Panc1 (cell line): ENCODE measurements around the gene DCAF8. TPM values are rescaled to one million over a fixed set of nuclear protein-coding genes. Genes with fewer than 3 reads are reported as not detected.
A peak's percentile ranks its signal among the peaks of the same experiment; 100 is the strongest.

Experiments
- ATAC-seq: fragments of 200-7000 bp; cut with Tn5 transposase; 2 replicates; pipeline ENCODE4 v1.9.1; 2020; ENCODE audit warnings: mild to moderate bottlenecking, moderate library complexity
- BruUV-seq: library from RNA; stranded (reverse); fragments of 400-500 nt; replicated peaks from 2 replicates; lab custom pipeline; 2021; lab: Mats Ljungman, UMichigan
- CTCF ChIA-PET: fragments of 300-600 bp; sonication (Branson Sonifier 250); formaldehyde crosslinking; loops from one replicate; lab custom pipeline; 2022; ENCODE audit warnings: antibody characterized with exemption; lab: Charles Lee
- POLR2A ChIA-PET: fragments of 300-600 bp; sonication (Branson Sonifier 250); formaldehyde crosslinking; loops from one replicate; lab custom pipeline; 2022; ENCODE audit warnings: antibody characterized with exemption; lab: Charles Lee
- DNase-seq: peaks from one replicate; pipeline ENCODE4 v3.0.0-alpha.2; 2010; ENCODE audit warnings: low read depth, low spot score
- H3K27ac ChIP-seq: 2 replicates; pipeline ENCODE4 v1.5.1; 2011; ENCODE audit warnings: mild to moderate bottlenecking, low read length, inconsistent platforms
- H3K27me3 ChIP-seq: fragments of 200-500 bp; sonication (Bioruptor generic); 2 replicates; pipeline ENCODE4 v1.6.0; 2014; ENCODE audit warnings: low read length, inconsistent platforms; ENCODE audit not compliant: control insufficient read depth, insufficient read depth
- H3K36me3 ChIP-seq: fragments of 200-500 bp; sonication (Bioruptor generic); 2 replicates; pipeline ENCODE4 v1.5.1; 2014; ENCODE audit warnings: inconsistent platforms, mild to moderate bottlenecking, low read length, moderate library complexity; ENCODE audit not compliant: control insufficient read depth, insufficient read depth
- H3K4me1 ChIP-seq: 2 replicates; pipeline ENCODE4 v1.5.1; 2011; ENCODE audit warnings: inconsistent platforms, mild to moderate bottlenecking, low read length, moderate library complexity; ENCODE audit not compliant: control insufficient read depth, insufficient read depth
- H3K4me3 ChIP-seq, 2 experiments: 2 replicates each; pipeline ENCODE4 v1.5.1; 2011 to 2012; ENCODE audit warnings: low read depth in 2 of 2, low read length in 2 of 2, mild to moderate bottlenecking in 2 of 2, inconsistent platforms in 1 of 2, moderate library complexity in 1 of 2
- H3K9me3 ChIP-seq: fragments of 200-500 bp; sonication (Bioruptor generic); 2 replicates; pipeline ENCODE4 v1.5.1; 2014; ENCODE audit warnings: low read depth, mild to moderate bottlenecking, inconsistent platforms, low read length, moderate library complexity; ENCODE audit not compliant: control insufficient read depth, insufficient read depth
- POLR2AphosphoS5 ChIP-seq: IDR thresholded peaks from 2 replicates; pipeline ENCODE4 v1.6.1; 2012; ENCODE audit warnings: mild to moderate bottlenecking, low read depth, low read length, moderate library complexity
- SIN3A ChIP-seq: IDR thresholded peaks from 2 replicates; pipeline ENCODE4 v1.6.1; 2012; ENCODE audit warnings: low read depth, mild to moderate bottlenecking, low read length, moderate library complexity, borderline replicate concordance; ENCODE audit not compliant: insufficient read depth
- TCF7L2 ChIP-seq: IDR thresholded peaks from 2 replicates; pipeline ENCODE4 v1.6.1; 2011; ENCODE audit warnings: mild to moderate bottlenecking, low read depth, low read length, inconsistent platforms
- in situ Hi-C: cut with HindIII; loops from 2 replicates; pipeline ENCODE4 v1.10.0; 2016; ENCODE audit warnings: low sequenced_read_pairs, low pct_unique_long_range_greater_than_20kb
- intact Hi-C: fragments of 100-400 bp; cut with micrococcal nuclease; formaldehyde crosslinking; loops from one replicate; pipeline ENCODE4 v1.10.0; 2022; ENCODE audit not compliant: unreplicated experiment
- total RNA-seq: library from RNA; stranded (reverse); gene quantifications from one replicate; pipeline ENCODE4 v1.2.1, GENCODE V29; 2021; ENCODE audit not compliant: unreplicated experiment
- TF ChIP-seq, protein P1 (sequence below), 2 experiments: IDR thresholded peaks; 2 replicates each; pipeline ENCODE4 v1.6.1; 2011 to 2012; ENCODE audit warnings: low read depth in 2 of 2, control low read depth in 1 of 2, low read length in 1 of 2, mild to moderate bottlenecking in 1 of 2, moderate library complexity in 1 of 2; ENCODE audit not compliant: insufficient read depth in 1 of 2
- TF ChIP-seq, protein P2 (sequence below): fragments of 450-650 bp; IDR thresholded peaks from 2 replicates; pipeline ENCODE4 v1.5.1; 2017; ENCODE audit warnings: mild to moderate bottlenecking

DCAF8 gene
- total RNA-seq, 1 experiment from 2014 or later = 127 TPM

DNA sequence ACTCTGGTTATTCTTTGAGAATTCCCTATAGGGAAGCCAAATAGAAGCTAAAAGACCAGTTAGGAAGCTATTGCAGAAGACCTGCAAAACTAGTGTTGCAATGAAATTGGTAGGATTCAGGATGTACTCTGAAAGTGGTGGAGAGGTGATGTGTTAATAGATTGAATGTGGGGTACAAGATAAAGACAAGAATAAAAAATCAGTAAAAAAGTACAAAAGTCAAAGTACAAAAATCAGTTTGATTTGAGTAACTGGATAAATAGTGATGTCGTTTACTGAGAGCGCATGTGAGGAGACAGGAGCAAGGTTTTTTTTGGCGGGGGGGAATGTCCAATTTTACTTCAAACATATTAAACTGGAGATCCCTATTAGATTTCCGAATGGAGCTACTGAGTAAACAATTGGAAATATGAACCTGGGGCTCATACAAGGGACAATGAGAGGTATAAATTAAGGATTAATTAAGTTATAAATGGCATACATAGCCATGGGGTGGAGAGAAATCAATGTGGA, 2.5 kb upstream of the DCAF8 start:
- TF ChIP-seq, protein P1, sequence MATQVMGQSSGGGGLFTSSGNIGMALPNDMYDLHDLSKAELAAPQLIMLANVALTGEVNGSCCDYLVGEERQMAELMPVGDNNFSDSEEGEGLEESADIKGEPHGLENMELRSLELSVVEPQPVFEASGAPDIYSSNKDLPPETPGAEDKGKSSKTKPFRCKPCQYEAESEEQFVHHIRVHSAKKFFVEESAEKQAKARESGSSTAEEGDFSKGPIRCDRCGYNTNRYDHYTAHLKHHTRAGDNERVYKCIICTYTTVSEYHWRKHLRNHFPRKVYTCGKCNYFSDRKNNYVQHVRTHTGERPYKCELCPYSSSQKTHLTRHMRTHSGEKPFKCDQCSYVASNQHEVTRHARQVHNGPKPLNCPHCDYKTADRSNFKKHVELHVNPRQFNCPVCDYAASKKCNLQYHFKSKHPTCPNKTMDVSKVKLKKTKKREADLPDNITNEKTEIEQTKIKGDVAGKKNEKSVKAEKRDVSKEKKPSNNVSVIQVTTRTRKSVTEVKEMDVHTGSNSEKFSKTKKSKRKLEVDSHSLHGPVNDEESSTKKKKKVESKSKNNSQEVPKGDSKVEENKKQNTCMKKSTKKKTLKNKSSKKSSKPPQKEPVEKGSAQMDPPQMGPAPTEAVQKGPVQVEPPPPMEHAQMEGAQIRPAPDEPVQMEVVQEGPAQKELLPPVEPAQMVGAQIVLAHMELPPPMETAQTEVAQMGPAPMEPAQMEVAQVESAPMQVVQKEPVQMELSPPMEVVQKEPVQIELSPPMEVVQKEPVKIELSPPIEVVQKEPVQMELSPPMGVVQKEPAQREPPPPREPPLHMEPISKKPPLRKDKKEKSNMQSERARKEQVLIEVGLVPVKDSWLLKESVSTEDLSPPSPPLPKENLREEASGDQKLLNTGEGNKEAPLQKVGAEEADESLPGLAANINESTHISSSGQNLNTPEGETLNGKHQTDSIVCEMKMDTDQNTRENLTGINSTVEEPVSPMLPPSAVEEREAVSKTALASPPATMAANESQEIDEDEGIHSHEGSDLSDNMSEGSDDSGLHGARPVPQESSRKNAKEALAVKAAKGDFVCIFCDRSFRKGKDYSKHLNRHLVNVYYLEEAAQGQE (IDR thresholded peaks at IDR 0.05; ENCODE audit: insufficient read depth in 1 of 2, low read depth in 2 of 2, low read length in 1 of 2) = no peak
- TF ChIP-seq, protein P2, sequence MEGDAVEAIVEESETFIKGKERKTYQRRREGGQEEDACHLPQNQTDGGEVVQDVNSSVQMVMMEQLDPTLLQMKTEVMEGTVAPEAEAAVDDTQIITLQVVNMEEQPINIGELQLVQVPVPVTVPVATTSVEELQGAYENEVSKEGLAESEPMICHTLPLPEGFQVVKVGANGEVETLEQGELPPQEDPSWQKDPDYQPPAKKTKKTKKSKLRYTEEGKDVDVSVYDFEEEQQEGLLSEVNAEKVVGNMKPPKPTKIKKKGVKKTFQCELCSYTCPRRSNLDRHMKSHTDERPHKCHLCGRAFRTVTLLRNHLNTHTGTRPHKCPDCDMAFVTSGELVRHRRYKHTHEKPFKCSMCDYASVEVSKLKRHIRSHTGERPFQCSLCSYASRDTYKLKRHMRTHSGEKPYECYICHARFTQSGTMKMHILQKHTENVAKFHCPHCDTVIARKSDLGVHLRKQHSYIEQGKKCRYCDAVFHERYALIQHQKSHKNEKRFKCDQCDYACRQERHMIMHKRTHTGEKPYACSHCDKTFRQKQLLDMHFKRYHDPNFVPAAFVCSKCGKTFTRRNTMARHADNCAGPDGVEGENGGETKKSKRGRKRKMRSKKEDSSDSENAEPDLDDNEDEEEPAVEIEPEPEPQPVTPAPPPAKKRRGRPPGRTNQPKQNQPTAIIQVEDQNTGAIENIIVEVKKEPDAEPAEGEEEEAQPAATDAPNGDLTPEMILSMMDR = no peak
- Histone ChIP-seq H3K36me3 (no peaks in the 10 kb centered on the region; the same call in 1 of the 2 replicates), H3K4me3 (no peak overlapping the region), H3K27me3 (no peaks in the 10 kb centered on the region), H3K4me1 (peaks cover 19% of the 10 kb centered on the region), H3K9me3 (no peaks in the 10 kb centered on the region), H3K27ac (no peak overlapping the region)
- BruUV-seq = no TSS peak
- CTCF ChIA-PET = no interaction called here
- ATAC-seq (no peak), DNase-seq (no peak)
- intact Hi-C loops = no loop called here
- in situ Hi-C loops = no loop called here
- POLR2A ChIA-PET = no interaction called here

DNA sequence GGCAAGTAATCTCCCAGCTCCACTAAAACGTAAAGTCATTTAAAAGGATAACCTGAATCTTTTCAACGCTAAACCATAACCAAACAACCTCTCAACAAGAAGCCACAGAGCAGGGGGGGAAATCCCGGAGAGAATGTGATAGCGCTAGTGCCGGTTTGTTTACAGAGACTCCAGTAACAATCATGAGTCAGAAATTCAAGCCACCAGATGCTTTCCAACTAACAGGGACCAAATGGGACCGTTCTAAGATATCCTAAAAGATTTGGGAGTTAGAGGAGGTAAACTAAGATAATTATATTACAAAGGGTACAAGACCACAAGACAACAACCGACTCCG, 825 bp downstream of the DCAF8 start:
- intact Hi-C loops = no loop called here
- ChIA-PET CTCF (no interaction called here), POLR2A (interaction anchor here (0.6 to 1.0 kb wide), 2 partner anchors 17 to 26 kb away, joined by 3 to 5 read pairs; no protein-coding TSS in a partner anchor)
- no peak for DNase-seq
- TF ChIP-seq, protein P2 = no peak
- no peak for TF ChIP-seq SIN3A
- TF ChIP-seq, protein P1 (IDR thresholded peaks at IDR 0.05; ENCODE audit: insufficient read depth in 1 of 2, low read depth in 2 of 2, low read length in 1 of 2) = no peak
- no peak for TF ChIP-seq POLR2AphosphoS5
- TF ChIP-seq TCF7L2 = no peak
- ATAC-seq = peak; percentile 39; the same call in 1 of the 2 replicates
- Histone ChIP-seq H3K27ac (peak overlapping the region; percentile 98), H3K27me3 (no peaks in the 10 kb centered on the region), H3K4me1 (peaks cover 29% of the 10 kb centered on the region), H3K9me3 (no peaks in the 10 kb centered on the region), H3K36me3 (no peaks in the 10 kb centered on the region; the same call in none of the 2 replicates), H3K4me3 (peak overlapping the region; percentile 84 to 96)
- in situ Hi-C loops = no loop called here
- no TSS peak for BruUV-seq
